Sigmoid colon (tissue), 7 donors: Measurements from ENCODE around the gene PRICKLE2. TPM values are rescaled to one million over a fixed set of nuclear protein-coding genes. Genes with fewer than 3 reads are reported as not detected.
A peak's percentile ranks its signal among the peaks of the same experiment; 100 is the strongest.

ENCODE experiments used
- DNase-seq: peaks from one replicate; pipeline ENCODE4 v3.0.0-alpha.2; 2019
- H3K27ac ChIP-seq, 4 donors: fragments of 200-600 bp; sonication (generic); one replicate each; pipeline ENCODE4 v1.5.1; 2016 to 2019; ENCODE audit warnings: mild to moderate bottlenecking in 1 of 4
- H3K27me3 ChIP-seq, 3 donors: fragments of 200-600 bp; sonication (generic); one replicate each; pipeline ENCODE4 v1.5.1; 2019; ENCODE audit warnings: mild to moderate bottlenecking in 1 of 3
- H3K36me3 ChIP-seq, 4 donors: fragments of 200-600 bp; sonication (generic); one replicate each; pipeline ENCODE4 v1.5.1; 2016 to 2019
- H3K4me1 ChIP-seq, 4 donors: fragments of 200-600 bp; sonication (generic); one replicate each; pipeline ENCODE4 v1.5.1; 2017 to 2019
- H3K4me3 ChIP-seq, 4 donors: fragments of 200-600 bp; sonication (generic); one replicate each; pipeline ENCODE4 v1.5.1; 2017 to 2019; ENCODE audit warnings: mild to moderate bottlenecking in 2 of 4, moderate library complexity in 1 of 4
- H3K9me3 ChIP-seq, 4 donors: fragments of 200-600 bp in 3 of 4; sonication (generic) in 3 of 4; one replicate each; pipeline versions ENCODE4 v1.5.1 to v1.6.1; 2013 to 2019
- CTCF ChIP-seq, 4 experiments: fragments of 450-650 bp in 3 of 4; fragments of 200-600 bp in 1 of 4; IDR thresholded peaks; one replicate each; pipeline ENCODE4 v1.5.1; 2016 to 2019; ENCODE audit warnings: antibody characterized with exemption in 4 of 4, mild to moderate bottlenecking in 3 of 4, moderate library complexity in 2 of 4
- EP300 ChIP-seq, 4 donors: sonication (generic); formaldehyde crosslinking; IDR thresholded peaks; one replicate each; pipeline ENCODE4 v1.6.1; 2017; ENCODE audit warnings: antibody characterized with exemption in 4 of 4
- POLR2A ChIP-seq, 2 donors: fragments of 450-650 bp; IDR thresholded peaks; one replicate each; pipeline ENCODE4 v1.6.1; 2016; ENCODE audit warnings: antibody characterized with exemption in 2 of 2, mild to moderate bottlenecking in 2 of 2, moderate library complexity in 2 of 2
- POLR2AphosphoS5 ChIP-seq, 4 donors: sonication (generic); formaldehyde crosslinking; IDR thresholded peaks; one replicate each; pipeline ENCODE4 v1.6.1; 2017; ENCODE audit warnings: antibody characterized with exemption in 4 of 4
- WGBS, 2 donors: extraction: QIAGEN DNeasy Blood & Tissue Kit; methylation state at CpG; one replicate each; pipeline ENCODE4 v1.1.7; 2013; 5-methylcytosine and 5-hydroxymethylcytosine counted together
- intact Hi-C: fragments of 100-400 bp; cut with DNase I; formaldehyde crosslinking; loops from one replicate; pipeline ENCODE4 v1.15.1; 2023
- polyA plus RNA-seq, 3 donors: library from polyadenylated mRNA; stranded (reverse); fragments of 200-250 nt; gene quantifications; one replicate each; pipeline ENCODE4 v1.2.3, GENCODE V29; 2013
- total RNA-seq, 4 donors: library from RNA; depleted of rRNA; stranded (reverse); fragments of >200 nt; gene quantifications; one replicate each; pipeline ENCODE4 v1.1.0, GENCODE V29; 2016
- donor health status: healthy with polysubstance abuse.
- donor health status: Bipolar disorder and iron deficiency.
- donor health status: healthy.

Gene PRICKLE2
- total and polyA plus RNA-seq, 7 donors = 0.69 to 96.7 (median 61.1) TPM

DNA sequence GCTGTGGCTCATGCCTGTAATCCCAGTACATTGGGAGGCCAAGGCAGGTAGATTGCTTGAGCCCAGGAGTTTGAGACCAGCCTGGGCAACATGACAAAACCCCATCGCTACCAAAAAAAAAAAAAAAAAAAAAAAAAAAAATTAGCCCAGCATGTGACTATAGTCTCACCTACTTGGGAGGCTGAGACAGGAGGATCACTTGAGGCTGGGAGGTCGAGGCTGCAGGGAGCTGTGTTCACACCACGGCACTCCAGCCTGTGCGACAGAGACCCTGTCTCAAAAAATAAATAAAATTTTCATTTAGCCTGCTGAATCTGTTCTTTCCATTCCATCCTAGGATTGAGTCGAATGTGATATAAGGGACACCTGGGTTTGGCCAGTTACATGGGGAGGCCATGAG, 14.6 kb upstream of the PRICKLE2 start:
- peaks cover 0 to 13% (median 4%) of the 10 kb centered on the region in 4 donors for H3K36me3 ChIP-seq
- no peak overlapping the region for H3K4me3 ChIP-seq
- TF ChIP-seq CTCF (IDR thresholded peaks at IDR 0.05) = no peak
- TF ChIP-seq POLR2A (IDR thresholded peaks at IDR 0.05) = no peak
- TF ChIP-seq POLR2AphosphoS5 (IDR thresholded peaks at IDR 0.05) = no peak
- no peak for TF ChIP-seq EP300 (IDR thresholded peaks at IDR 0.05)
- H3K27ac ChIP-seq = peak overlapping the region; percentile 79 to 94 (median 85)
- H3K9me3 ChIP-seq = peaks cover 0 to 7% (median 2%) of the 10 kb centered on the region in 4 donors
- H3K4me1 ChIP-seq = peaks cover 0 to 66% (median 59%) of the 10 kb centered on the region in 4 donors
- H3K27me3 ChIP-seq = no peaks in the 10 kb centered on the region
- intact Hi-C loops = no loop called here
- WGBS, 2 donors = 87 to 92% methylated on average over 5 of the region's 5 CpGs
- DNase-seq = no peak

- peak; percentile 94 for DNase-seq
- H3K9me3 ChIP-seq = peaks cover 0 to 7% (median 2%) of the 10 kb centered on the region in 4 donors
- no peaks in the 10 kb centered on the region for H3K27me3 ChIP-seq
- peak overlapping the region; percentile 79 to 94 (median 85) for H3K27ac ChIP-seq
- TF ChIP-seq EP300 (IDR thresholded peaks at IDR 0.05) (peak in 1 of 4 donors; percentile 43), POLR2A (IDR thresholded peaks at IDR 0.05) (no peak), CTCF (IDR thresholded peaks at IDR 0.05) (peak in 1 of 4 experiments; percentile 5), POLR2AphosphoS5 (IDR thresholded peaks at IDR 0.05) (peak in 2 of 4 donors; percentile 66 to 67)
- H3K36me3 ChIP-seq = peaks cover 0 to 13% (median 4%) of the 10 kb centered on the region in 4 donors
- 64 to 74% methylated on average over 12 of the region's 12 CpGs for WGBS, 2 donors
- intact Hi-C loops = no loop called here
- H3K4me3 ChIP-seq = peak overlapping the region in 1 of 4 donors; percentile 5
- peaks cover 0 to 59% (median 54%) of the 10 kb centered on the region in 4 donors for H3K4me1 ChIP-seq
Observed at GRCh38 chr3:64238971-64239667, 13.9 kb upstream of the PRICKLE2 start.

DNA sequence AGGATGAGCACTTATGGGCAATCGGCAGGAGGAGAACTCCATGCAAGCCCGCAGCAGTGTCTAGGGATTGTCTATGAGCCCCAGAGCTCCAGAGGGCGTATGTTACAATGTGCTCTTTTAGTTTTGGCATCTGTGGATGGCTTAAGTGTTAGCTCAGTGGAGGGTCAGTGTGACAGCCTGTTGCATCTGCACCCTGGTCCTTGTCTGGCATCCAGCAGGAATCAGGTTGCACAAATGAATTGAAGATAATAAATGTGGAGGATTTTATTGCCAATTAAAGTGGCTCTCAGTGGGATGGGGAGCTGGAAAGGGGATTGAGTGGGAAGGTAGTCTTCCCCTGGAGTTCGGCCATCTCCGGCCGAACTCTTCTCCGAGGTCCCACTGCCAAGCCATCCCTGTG, 11.8 kb upstream of the PRICKLE2 start:
- Histone ChIP-seq H3K36me3 (peaks cover 0 to 13% (median 4%) of the 10 kb centered on the region in 4 donors), H3K4me3 (no peak overlapping the region), H3K4me1 (peaks cover 0 to 50% (median 41%) of the 10 kb centered on the region in 4 donors), H3K9me3 (peaks cover 0 to 7% (median 2%) of the 10 kb centered on the region in 4 donors), H3K27ac (peak overlapping the region; percentile 4 to 94 (median 80)), H3K27me3 (no peaks in the 10 kb centered on the region)
- TF ChIP-seq POLR2AphosphoS5 (IDR thresholded peaks at IDR 0.05) = no peak
- no peak for TF ChIP-seq POLR2A (IDR thresholded peaks at IDR 0.05)
- TF ChIP-seq EP300 (IDR thresholded peaks at IDR 0.05) = no peak
- TF ChIP-seq CTCF (IDR thresholded peaks at IDR 0.05) = no peak
- intact Hi-C loops = no loop called here
- no peak for DNase-seq
- WGBS, 2 donors = 95% methylated on average over 7 of the region's 7 CpGs

DNA sequence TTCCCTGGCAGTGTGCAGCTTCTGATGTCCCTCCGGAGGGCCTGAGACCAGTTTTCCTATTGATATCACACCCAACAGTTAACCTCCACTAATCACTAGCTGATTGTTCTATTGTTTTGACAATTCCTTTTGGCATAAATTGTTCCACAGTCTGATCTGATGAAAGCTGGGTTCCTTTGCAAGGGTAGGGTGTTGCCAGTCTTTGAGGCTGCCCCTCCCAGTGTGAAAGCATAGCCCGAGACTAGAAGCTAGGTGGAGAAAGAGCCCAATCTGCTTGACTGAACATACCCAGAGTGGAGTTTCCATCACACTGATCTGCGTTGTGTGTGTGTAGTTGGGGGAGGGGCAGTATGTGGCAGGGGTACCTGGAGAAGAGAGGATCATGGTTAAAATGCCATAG, 10.3 kb upstream of the PRICKLE2 start:
- WGBS, 2 donors = 87 to 92% methylated on average over 3 of the region's 3 CpGs
- intact Hi-C loops = no loop called here
- H3K27ac ChIP-seq = peak overlapping the region in 2 of 4 donors; percentile 8 to 79

More for the DNA sequence above, 10.3 kb upstream of the PRICKLE2 start:
- no peak for DNase-seq
- H3K9me3 ChIP-seq = peaks cover 0 to 7% (median 2%) of the 10 kb centered on the region in 4 donors
- H3K27me3 ChIP-seq = no peaks in the 10 kb centered on the region
- peaks cover 0 to 42% (median 30%) of the 10 kb centered on the region in 4 donors for H3K4me1 ChIP-seq
- H3K4me3 ChIP-seq = no peak overlapping the region
- TF ChIP-seq EP300 (IDR thresholded peaks at IDR 0.05) (no peak), POLR2AphosphoS5 (IDR thresholded peaks at IDR 0.05) (no peak), POLR2A (IDR thresholded peaks at IDR 0.05) (no peak), CTCF (IDR thresholded peaks at IDR 0.05) (no peak)
- peaks cover 0 to 13% (median 2%) of the 10 kb centered on the region in 4 donors for H3K36me3 ChIP-seq
